Testis (tissue), 3 donors: ENCODE results near the gene RPS10. TPM values are rescaled to one million over a fixed set of nuclear protein-coding genes. Genes with fewer than 3 reads are reported as not detected.
A peak's percentile ranks its signal among the peaks of the same experiment; 100 is the strongest.

Experiments used
- DNase-seq: peaks from one replicate; pipeline ENCODE4 v3.0.0-alpha.2; 2019
- H3K27ac ChIP-seq, 2 donors: fragments of 200-600 bp; sonication (generic); one replicate each; pipeline ENCODE4 v1.5.1; 2019
- H3K27me3 ChIP-seq: fragments of 200-600 bp; sonication (generic); one replicate; pipeline ENCODE4 v1.5.1; 2019
- H3K36me3 ChIP-seq: fragments of 200-600 bp; sonication (generic); one replicate; pipeline ENCODE4 v1.5.1; 2017; ENCODE audit warnings: low read depth; ENCODE audit errors: missing control alignments
- H3K4me1 ChIP-seq: fragments of 200-600 bp; sonication (generic); one replicate; pipeline ENCODE4 v1.5.1; 2019
- H3K4me3 ChIP-seq, 2 donors: fragments of 200-600 bp; sonication (generic); one replicate each; pipeline ENCODE4 v1.5.1; 2017 to 2019
- H3K9me3 ChIP-seq: fragments of 200-600 bp; sonication (generic); one replicate; pipeline ENCODE4 v1.5.1; 2017
- POLR2A ChIP-seq: fragments of 450-650 bp; IDR thresholded peaks from one replicate; pipeline ENCODE4 v1.6.1; 2017; ENCODE audit warnings: antibody characterized with exemption, mild to moderate bottlenecking, moderate library complexity
- WGBS, 2 donors: methylation state at CpG; one replicate each; pipeline ENCODE4 v1.1.5; 2018; 5-methylcytosine and 5-hydroxymethylcytosine counted together
- intact Hi-C: fragments of 100-400 bp; cut with DNase I; formaldehyde crosslinking; loops from one replicate; pipeline ENCODE4 v1.15.1; 2023; ENCODE audit warnings: low total_unique reads
- polyA plus RNA-seq: library from polyadenylated mRNA; stranded (reverse); fragments of 350-450 nt; fragmentation: Illumina TruSeq; extraction: RNeasy Lipid Tissue Mini Kit (QIAGEN cat#74804); gene quantifications from one replicate; pipeline ENCODE4 v1.2.3, GENCODE V29; 2014; ENCODE audit warnings: low read depth, low replicate concordance; ENCODE audit not compliant: insufficient read depth
- total RNA-seq, 2 donors: library from RNA; depleted of rRNA; stranded (reverse); fragments of >200 nt; gene quantifications; one replicate each; pipeline ENCODE4 v1.2.3, GENCODE V29; 2016
- TF ChIP-seq, protein P1 (sequence below), 3 experiments: fragments of 450-650 bp in 2 of 3; fragments of 200-600 bp in 1 of 3; sonication (generic) in 1 of 3; IDR thresholded peaks; one replicate each; pipeline ENCODE4 v1.5.1; 2016 to 2019; ENCODE audit warnings: antibody characterized with exemption in 3 of 3, mild to moderate bottlenecking in 2 of 3, moderate library complexity in 1 of 3

Gene RPS10
- total and polyA plus RNA-seq, 3 donors from 2014 or later: 926 to 1,691 (median 1,309) TPM

DNA sequence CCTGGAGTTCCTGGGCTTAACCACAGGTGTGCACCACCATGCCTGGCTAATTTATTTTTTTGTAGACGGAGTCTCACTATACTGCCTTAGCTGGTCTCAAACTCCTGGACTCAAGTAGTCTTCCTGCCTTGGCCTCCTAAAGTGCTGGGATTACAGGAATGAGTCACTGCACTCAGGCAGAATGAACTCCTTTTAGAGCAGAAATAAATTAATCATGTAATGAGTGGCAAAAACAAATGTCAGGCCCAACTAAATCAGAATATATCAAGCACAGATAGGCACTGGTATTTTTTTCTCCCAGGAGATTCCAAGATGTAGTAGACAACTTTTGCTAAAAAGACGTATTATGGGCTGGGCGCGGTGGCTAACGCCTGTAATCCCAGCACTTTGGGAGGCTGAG is 2.6 kb downstream of the RPS10 start:
- Histone ChIP-seq H3K36me3 (no peaks in the 10 kb centered on the region), H3K27me3 (no peaks in the 10 kb centered on the region), H3K4me3 (no peak overlapping the region), H3K9me3 (no peaks in the 10 kb centered on the region), H3K27ac (no peak overlapping the region), H3K4me1 (peaks cover 13% of the 10 kb centered on the region)
- TF ChIP-seq, protein P1, sequence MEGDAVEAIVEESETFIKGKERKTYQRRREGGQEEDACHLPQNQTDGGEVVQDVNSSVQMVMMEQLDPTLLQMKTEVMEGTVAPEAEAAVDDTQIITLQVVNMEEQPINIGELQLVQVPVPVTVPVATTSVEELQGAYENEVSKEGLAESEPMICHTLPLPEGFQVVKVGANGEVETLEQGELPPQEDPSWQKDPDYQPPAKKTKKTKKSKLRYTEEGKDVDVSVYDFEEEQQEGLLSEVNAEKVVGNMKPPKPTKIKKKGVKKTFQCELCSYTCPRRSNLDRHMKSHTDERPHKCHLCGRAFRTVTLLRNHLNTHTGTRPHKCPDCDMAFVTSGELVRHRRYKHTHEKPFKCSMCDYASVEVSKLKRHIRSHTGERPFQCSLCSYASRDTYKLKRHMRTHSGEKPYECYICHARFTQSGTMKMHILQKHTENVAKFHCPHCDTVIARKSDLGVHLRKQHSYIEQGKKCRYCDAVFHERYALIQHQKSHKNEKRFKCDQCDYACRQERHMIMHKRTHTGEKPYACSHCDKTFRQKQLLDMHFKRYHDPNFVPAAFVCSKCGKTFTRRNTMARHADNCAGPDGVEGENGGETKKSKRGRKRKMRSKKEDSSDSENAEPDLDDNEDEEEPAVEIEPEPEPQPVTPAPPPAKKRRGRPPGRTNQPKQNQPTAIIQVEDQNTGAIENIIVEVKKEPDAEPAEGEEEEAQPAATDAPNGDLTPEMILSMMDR (IDR thresholded peaks at IDR 0.05): no peak
- TF ChIP-seq POLR2A: no peak
- 93% methylated on average over 5 of the region's 5 CpGs for WGBS, 2 donors
- intact Hi-C loops: no loop called here
- DNase-seq: no peak

DNA sequence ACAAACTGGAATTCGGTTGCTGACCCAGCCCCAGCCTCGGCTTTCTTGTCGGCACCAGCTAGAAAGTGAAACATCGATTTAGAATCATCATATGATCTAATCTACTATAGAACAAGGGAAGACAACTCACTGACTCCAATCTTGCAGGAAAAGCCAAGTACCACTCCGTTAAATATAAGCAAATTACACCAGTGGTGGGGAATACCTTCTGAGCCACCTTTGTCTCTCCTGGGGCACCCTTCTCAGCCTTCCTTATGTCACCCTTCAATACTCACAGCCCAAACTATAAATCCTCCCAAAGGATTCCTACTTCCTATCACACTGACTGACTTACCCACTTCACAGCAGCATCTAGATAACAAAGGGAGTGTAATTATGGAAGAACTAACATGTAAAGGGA is 7.5 kb downstream of the RPS10 start:
- intact Hi-C loops: loop anchor here (10.0 kb wide), 2 partner anchors 174 to 224 kb away; partner anchors contain the start of gene SMIM29
- H3K36me3 ChIP-seq: no peaks in the 10 kb centered on the region
- peaks cover 10% of the 10 kb centered on the region for H3K4me1 ChIP-seq
- 64 to 82% methylated on average over 5 of the region's 5 CpGs for WGBS, 2 donors
- H3K9me3 ChIP-seq: no peaks in the 10 kb centered on the region
- TF ChIP-seq POLR2A: no peak
- TF ChIP-seq, protein P1 (IDR thresholded peaks at IDR 0.05): no peak
- no peaks in the 10 kb centered on the region for H3K27me3 ChIP-seq
- H3K4me3 ChIP-seq: no peak overlapping the region
- no peak overlapping the region for H3K27ac ChIP-seq
- no peak for DNase-seq

DNA sequence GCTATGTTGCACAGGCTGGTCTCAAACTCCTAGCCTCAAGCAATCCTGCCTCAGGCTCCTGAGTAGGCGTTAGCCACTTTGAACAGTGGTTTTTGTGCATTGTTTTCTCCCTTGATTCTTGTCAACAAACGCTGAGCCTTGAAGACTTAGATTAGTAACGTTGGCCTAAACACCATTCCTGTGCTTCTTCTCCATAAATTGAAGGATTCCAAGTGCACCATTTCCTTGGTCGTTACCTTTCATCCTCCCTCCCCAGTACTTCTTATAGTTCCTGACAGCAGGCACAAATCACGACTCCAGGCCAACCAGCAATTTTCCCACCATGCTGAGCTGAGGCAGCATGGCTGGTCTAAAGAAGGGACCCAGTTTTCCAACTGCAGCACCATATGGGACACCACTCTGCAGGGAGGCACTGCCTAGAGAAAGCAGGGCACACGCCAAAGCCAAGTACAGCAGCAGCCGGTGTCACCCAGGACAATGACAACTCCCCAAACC is 8.9 kb downstream of the RPS10 start:
- Histone ChIP-seq H3K4me1 (peaks cover 10% of the 10 kb centered on the region), H3K4me3 (no peak overlapping the region), H3K27ac (no peak overlapping the region), H3K36me3 (no peaks in the 10 kb centered on the region), H3K27me3 (no peaks in the 10 kb centered on the region), H3K9me3 (no peaks in the 10 kb centered on the region)
- DNase-seq: no peak
- TF ChIP-seq POLR2A: no peak
- TF ChIP-seq, protein P1 (IDR thresholded peaks at IDR 0.05): no peak
- WGBS, 2 donors: 66 to 69% methylated on average over 7 of the region's 7 CpGs
- intact Hi-C loops: loop anchor here (10.0 kb wide), 2 partner anchors 172 to 222 kb away; partner anchors contain the start of gene SMIM29

DNA sequence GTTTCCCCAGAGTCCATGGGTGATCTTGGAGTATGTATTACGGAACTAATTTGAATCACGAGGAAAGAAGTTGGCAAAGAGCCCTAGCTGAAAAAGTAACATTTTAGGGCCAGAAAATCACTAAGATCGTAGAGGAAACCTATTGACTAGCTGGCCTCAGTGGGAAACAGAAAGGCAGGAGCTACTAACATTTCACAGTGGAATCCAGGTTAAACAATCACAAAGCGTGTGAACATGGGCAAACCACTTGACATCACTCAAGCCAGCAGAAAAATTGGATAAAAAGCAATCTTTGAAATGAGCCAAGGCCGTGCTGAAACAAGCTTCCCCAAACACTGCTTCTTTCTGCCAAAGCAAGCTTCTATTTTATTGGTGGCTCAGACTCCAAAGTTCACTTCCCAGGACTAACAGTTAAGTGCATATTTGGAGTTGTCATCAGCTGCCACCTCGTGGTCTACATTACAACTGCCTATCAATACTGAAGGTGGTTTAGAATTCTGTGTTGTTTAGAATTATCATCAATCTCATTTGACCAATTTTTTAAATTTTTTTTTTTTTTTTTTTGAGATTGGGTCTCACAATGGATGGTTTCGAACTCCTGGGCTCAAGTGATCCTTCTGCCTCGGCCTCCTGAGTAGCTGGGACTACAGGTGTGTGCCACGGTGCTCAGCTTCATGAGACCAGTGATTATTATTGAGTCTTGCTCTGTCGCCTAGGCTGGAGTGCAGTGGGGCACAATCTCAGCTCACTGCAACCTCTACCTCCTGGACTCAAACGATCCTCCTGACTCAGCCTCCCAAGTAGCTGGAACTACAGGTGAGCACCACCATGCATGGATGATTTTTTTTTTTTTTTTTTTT is 10.6 kb downstream of the RPS10 start:
- WGBS, 2 donors: 50 to 55% methylated on average over 11 of the region's 11 CpGs
- peak overlapping the region; percentile 49 to 85 for H3K27ac ChIP-seq
- no peaks in the 10 kb centered on the region for H3K9me3 ChIP-seq
- no peaks in the 10 kb centered on the region for H3K27me3 ChIP-seq
- H3K36me3 ChIP-seq: no peaks in the 10 kb centered on the region
- intact Hi-C loops: loop anchor here (10.0 kb wide), 2 partner anchors 170 to 220 kb away; partner anchors contain the start of gene SMIM29
- peaks cover 10% of the 10 kb centered on the region for H3K4me1 ChIP-seq
- TF ChIP-seq, protein P1 (IDR thresholded peaks at IDR 0.05): peak; percentile 58 to 85 (median 84)
- TF ChIP-seq POLR2A: no peak
- no peak overlapping the region for H3K4me3 ChIP-seq
- DNase-seq: peak; percentile 81
